Activated naive CD8-positive, alpha-beta T cell treated with anti-CD3 and anti-CD28 coated beads, Interleukin-2, amount 10 ng/mL, durations not matched to agents 7 days and 5 days (primary cell): ENCODE measurements around the gene SFT2D1. TPM values are rescaled to one million over a fixed set of nuclear protein-coding genes. Genes with fewer than 3 reads are reported as not detected.

ENCODE experiments used
- total RNA-seq, 2 experiments: library from RNA; stranded (reverse); gene quantifications; one replicate each; pipeline ENCODE4 v1.2.3, GENCODE V29; 2021

SFT2D1 gene
- total RNA-seq, 2 experiments from 2014 or later: 37.0 to 37.2 TPM

Other genes starting within 250 kb of the SFT2D1 start
- gene TBXT, start 174.7 kb downstream of the SFT2D1 start, total RNA-seq: not detected
- not detected for gene PRR18, start 34.2 kb downstream of the SFT2D1 start, total RNA-seq
- gene MPC1, start 40.4 kb upstream of the SFT2D1 start, total RNA-seq: 10 to 100 TPM; 28.7 to 29.6 TPM
- gene RAMACL, start 244.1 kb upstream of the SFT2D1 start, total RNA-seq: under 1 TPM; 0.44 to 0.48 TPM